ENCODE results near the gene YIPF3. TPM values are rescaled to one million over a fixed set of nuclear protein-coding genes. Genes with fewer than 3 reads are reported as not detected.

YIPF3 gene
- total and polyA plus RNA-seq, 9 of the 15 experiments (the other 6 are each of a cell fraction or from before 2014, with no cell fraction given): 27.5 to 75.3 (median 57.6) TPM

GRCh38 chr6:43509984-43510826 lies 6.5 kb downstream of the YIPF3 start, which contains the start of gene LRRC73:
Gene LRRC73 (minus strand): TSS chr6:43510346. CDS start chr6:43509785, 561 bp downstream.
- DNase-seq (ENCODE audit: extremely low read depth in 1 of 4, low spot score in 3 of 4) (peak; percentile 86 to 90 (median 90)), ATAC-seq (peak; percentile 88), FAIRE-seq (peak; percentile 26)
- peaks cover 55% of the 10 kb centered on the region for H3K36me3 ChIP-seq (ENCODE audit: control insufficient read depth, insufficient read depth, low read length)
- BruUV-seq (replicated peaks): no TSS peak
- peak within 1 kb of the TSS; percentile 87 for H2AFZ ChIP-seq (ENCODE audit: low read depth, low read length)
- H3K4me2 ChIP-seq (ENCODE audit: insufficient read depth, low read length): peak within 1 kb of the TSS; percentile 87
- peak within 1 kb of the TSS; percentile 58 for H3K4me3 ChIP-seq
- in situ Hi-C loops (cut with MboI) (loop anchor here (5.0 kb wide), 1 partner anchor 603 kb away; no protein-coding TSS in a partner anchor), intact Hi-C loops (cut with micrococcal nuclease) (no loop called here)
- POLR2A ChIA-PET: interaction anchor here (0.5 to 6.2 kb wide), 18 partner anchors 9 to 603 kb away, joined by 3 to 54 read pairs (median 4); partner anchors contain the start of gene TJAP1
- H3K4me1 ChIP-seq (replicated peaks in 1 of 2; ENCODE audit: control insufficient read depth in 2 of 2, insufficient read depth in 2 of 2, low read length in 2 of 2): peaks cover 14 to 42% of the 10 kb centered on the region in 2 experiments; a peak in 4 of 5 replicates
- no peak within 1 kb of the TSS; the same call in 2 of the 3 replicates for H3K27ac ChIP-seq (ENCODE audit: extremely low read depth, low read depth, low read length)
- H3K9me3 ChIP-seq (replicated peaks; ENCODE audit: control insufficient read depth, insufficient read depth, low read depth, low read length): no peaks in the 10 kb centered on the region
- H3K27me3 ChIP-seq (ENCODE audit: control insufficient read depth in 2 of 2, insufficient read depth in 2 of 2, low read length in 2 of 2): peaks cover 0 to 6% of the 10 kb centered on the region in 2 experiments; a peak in 2 of 5 replicates
- peak within 1 kb of the TSS; percentile 16 to 90; a peak in 3 of 4 replicates for H3K9ac ChIP-seq (ENCODE audit: insufficient read depth in 1 of 2, low read depth in 2 of 2, low read length in 2 of 2)
- peaks cover 4% of the 10 kb centered on the region for H3K9me1 ChIP-seq (ENCODE audit: control insufficient read depth, insufficient read depth, low read length)
- peaks cover 8% of the 10 kb centered on the region for H3K79me2 ChIP-seq (ENCODE audit: control insufficient read depth, insufficient read depth, low read length)
- peaks cover 9% of the 10 kb centered on the region; the same call in 1 of the 2 replicates for H4K20me1 ChIP-seq (replicated peaks; ENCODE audit: control insufficient read depth, insufficient read depth, low read length)
- 24% methylated on average over 54 of the region's 96 CpGs for WGBS (ENCODE audit: insufficient coverage, low coverage, missing lambda C conversion rate)
- CTCF ChIA-PET (ENCODE audit: low intra/inter-chr PET ratio): no interaction called here
- TF ChIP-seq SAFB (IDR thresholded peaks at IDR 0.05; ENCODE audit: borderline replicate concordance, low read depth, low read length) (no peak), DDX20 (tag; IDR thresholded peaks at IDR 0.05; ENCODE audit: low read depth) (no peak), HDAC3 (IDR thresholded peaks at IDR 0.05; ENCODE audit: borderline replicate concordance, partially characterized antibody) (no peak), FUS (optimal IDR thresholded peaks at IDR 0.05; ENCODE audit: low read depth, low read length) (peak; percentile 90), ESRRA (IDR thresholded peaks at IDR 0.05; ENCODE audit: borderline replicate concordance, low read depth) (peak; percentile 56; the same call in 1 of the 2 replicates), CBX5 (IDR thresholded peaks at IDR 0.05; ENCODE audit: borderline replicate concordance, low read depth) (no peak), ZNF3 (CRISPR knock-in tag; IDR thresholded peaks at IDR 0.05) (no peak), ZNF24 (IDR thresholded peaks at IDR 0.05) (no peak), USF1 (CRISPR knock-in tag; IDR thresholded peaks at IDR 0.05) (no peak), ZNF354B (CRISPR knock-in tag; IDR thresholded peaks at IDR 0.05) (no peak), PHTF2 (CRISPR knock-in tag; IDR thresholded peaks at IDR 0.05) (no peak), RFX1 (IDR thresholded peaks at IDR 0.05) (peak; percentile 94), FOXO4 (CRISPR knock-in tag; IDR thresholded peaks at IDR 0.05) (0 out of 2 replicates have a peak, but pooled peaks have one; percentile 40), ZNF133 (CRISPR knock-in tag; IDR thresholded peaks at IDR 0.05) (no peak), ZNF41 (CRISPR knock-in tag; conservative IDR thresholded peaks at IDR 0.05) (no peak), TFE3 (CRISPR knock-in tag; IDR thresholded peaks at IDR 0.05) (no peak), HDAC1 (IDR thresholded peaks at IDR 0.05) (peak in 1 of 2 experiments; percentile 62; a peak in 1 of 4 replicates), ZNF561 (CRISPR knock-in tag; conservative IDR thresholded peaks at IDR 0.05) (no peak), POLR2H (tag; IDR thresholded peaks at IDR 0.05; ENCODE audit: low read depth) (no peak), ZNF212 (CRISPR knock-in tag; IDR thresholded peaks at IDR 0.05) (no peak)
